GM04504 (cell line): Measurements from ENCODE around the gene ORMDL1.

Experiments used
- DNase-seq: peaks from one replicate; pipeline ENCODE4 v3.0.0-alpha.2; 2012; ENCODE audit warnings: low read depth

Gene ORMDL1, protein sequence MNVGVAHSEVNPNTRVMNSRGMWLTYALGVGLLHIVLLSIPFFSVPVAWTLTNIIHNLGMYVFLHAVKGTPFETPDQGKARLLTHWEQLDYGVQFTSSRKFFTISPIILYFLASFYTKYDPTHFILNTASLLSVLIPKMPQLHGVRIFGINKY

GRCh38 chr2:189783927-189784867 is at the start of gene ORMDL1, which contains the start of gene PMS1:
Gene ORMDL1, minus strand, starts transcription at chr2:189784339. Its CDS starts 1,744 bp downstream, at chr2:189782595.
Gene PMS1, plus strand, starts transcription at chr2:189784450. Its CDS starts 7,360 bp downstream, at chr2:189791810.
- peak; percentile 89 for DNase-seq

- DNase-seq, result no peak
These were observed 46.4 kb upstream of the ORMDL1 start for GRCh38 chr2:189830510-189830909.

DNA sequence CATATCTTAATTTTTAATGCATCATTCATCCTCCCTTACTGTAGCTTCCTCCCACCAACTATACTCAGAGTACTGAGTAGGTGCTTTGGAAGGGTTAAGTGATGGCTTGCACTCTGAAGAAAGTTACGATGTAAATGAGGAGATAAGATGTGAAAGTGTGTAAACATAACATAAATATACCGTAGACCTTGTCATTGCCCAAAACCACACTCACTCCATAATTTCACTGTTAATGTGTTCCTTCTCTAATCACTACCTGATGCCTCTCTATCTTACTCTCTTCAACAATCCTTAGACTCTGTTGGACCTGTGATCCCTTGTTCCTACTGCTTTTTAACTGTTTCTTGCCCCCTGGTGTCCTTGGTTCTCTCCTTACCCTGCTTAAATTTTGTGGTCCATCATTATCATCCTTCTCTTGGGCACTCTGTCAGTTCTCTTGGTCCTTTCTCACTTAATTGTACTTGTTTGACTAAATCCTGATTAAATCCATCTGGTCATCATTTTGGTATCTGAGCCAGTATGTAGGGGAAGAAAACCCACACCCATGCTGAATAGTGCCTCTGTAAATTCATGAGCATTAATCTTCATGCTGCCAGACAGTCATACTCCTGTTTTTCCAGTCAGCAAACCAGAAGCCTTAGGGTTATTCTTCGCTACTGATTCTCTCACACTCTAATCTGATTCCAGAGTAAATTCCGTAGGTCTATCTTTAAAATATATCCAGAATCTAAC is 45.1 kb upstream of the ORMDL1 start:
- peak; percentile 45 for DNase-seq

GRCh38 chr2:189826039-189826438 is 41.9 kb upstream of the ORMDL1 start:
- no peak for DNase-seq

- DNase-seq, result no peak
These were observed 40.7 kb upstream of the ORMDL1 start for GRCh38 chr2:189824694-189825396.

- DNase-seq, result no peak
These were observed 38.0 kb upstream of the ORMDL1 start for GRCh38 chr2:189821953-189822748.

DNA sequence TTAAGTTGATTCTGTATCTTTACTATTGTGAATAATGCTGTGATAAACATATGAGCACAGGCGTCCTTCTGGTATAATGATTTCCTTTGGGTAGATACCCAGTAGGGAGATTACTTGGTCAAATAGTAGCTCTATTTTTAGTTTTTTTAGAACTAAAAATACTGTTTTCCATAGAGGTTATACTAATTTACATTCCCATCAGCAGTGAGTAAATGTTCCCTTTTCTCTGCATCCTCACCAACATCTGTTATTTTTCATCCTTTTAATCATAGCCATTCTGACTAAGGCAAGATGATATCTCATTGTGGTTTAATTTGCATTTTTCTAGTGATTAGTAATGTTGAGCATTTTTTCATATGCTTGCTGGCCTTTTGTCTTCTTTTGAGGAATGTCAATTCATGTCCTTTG is 35.2 kb upstream of the ORMDL1 start:
- no peak for DNase-seq

DNA sequence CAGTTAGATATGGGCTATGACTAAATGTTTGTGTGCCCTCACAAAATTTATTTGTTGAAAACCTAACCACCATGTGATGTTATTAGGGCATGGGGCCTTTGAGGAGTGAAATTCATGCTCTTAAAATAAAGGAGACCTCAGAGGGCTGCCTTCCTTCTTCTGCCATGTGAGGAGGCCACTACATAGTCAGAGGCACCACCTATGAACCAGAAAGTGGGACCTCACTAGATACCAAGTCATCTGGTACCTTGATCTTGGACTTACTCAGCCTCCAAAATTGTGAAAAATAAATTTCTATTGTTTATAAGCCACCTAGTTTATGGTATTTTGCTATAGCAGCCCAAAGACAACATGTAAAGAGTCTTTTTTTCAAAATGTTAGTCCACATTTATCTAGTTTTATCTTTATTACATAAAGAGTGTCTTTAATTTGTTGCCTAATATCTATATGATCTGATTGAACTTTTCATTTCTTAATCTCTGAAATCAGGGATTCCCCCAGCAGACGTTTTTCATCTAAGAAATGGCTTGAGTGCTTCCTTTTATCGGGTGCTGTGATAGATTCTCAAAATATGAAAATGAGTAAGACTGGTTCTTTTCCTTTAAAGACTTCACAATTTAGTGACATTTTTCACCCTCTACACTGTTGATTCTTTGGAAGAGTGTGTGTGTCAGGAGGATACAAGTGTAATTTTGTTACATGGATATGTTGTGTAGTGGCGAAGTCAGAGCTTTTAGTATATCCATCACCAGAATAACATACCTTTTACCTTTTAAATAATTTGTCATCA is 34.3 kb upstream of the ORMDL1 start:
- DNase-seq, result no peak

DNA sequence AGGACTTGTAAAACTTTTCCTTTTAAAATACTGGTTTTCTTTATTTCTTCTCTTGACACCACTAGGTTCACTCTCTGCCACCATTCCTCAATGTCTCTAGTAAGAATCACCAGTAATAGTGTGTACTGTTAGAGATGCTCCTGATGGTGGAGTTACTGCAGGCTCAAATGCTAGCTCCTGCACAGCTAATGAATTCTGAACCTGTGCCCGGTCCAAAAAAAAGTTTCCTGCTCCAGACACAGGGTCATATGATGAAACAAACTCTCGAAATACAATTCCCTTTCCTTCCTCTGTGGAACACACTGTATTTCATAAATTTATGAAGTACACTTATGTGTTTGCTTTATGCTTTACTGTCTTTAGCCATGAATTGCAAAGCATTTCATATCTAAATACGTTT is 19.3 kb upstream of the ORMDL1 start:
- no peak for DNase-seq

GRCh38 chr2:189802396-189802912 is 18.3 kb upstream of the ORMDL1 start:
- DNase-seq, result no peak

- DNase-seq, result peak; percentile 34
These were observed 15.4 kb upstream of the ORMDL1 start for GRCh38 chr2:189799531-189799930.

DNA sequence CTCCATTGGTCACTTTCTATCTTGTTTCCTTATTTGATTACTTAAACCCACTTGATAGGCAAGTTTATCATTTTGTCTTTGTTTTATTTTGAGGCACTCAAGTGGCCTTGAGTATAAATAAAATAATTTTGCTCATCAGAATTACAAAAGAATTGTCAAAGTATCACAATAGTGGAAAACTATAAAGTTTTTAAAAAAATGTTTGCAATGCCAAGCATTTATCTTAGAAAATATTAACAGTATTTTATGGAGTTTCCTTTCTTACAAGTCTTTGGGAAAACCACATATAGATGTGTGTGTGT is 14.8 kb upstream of the ORMDL1 start:
- DNase-seq, result no peak

DNA sequence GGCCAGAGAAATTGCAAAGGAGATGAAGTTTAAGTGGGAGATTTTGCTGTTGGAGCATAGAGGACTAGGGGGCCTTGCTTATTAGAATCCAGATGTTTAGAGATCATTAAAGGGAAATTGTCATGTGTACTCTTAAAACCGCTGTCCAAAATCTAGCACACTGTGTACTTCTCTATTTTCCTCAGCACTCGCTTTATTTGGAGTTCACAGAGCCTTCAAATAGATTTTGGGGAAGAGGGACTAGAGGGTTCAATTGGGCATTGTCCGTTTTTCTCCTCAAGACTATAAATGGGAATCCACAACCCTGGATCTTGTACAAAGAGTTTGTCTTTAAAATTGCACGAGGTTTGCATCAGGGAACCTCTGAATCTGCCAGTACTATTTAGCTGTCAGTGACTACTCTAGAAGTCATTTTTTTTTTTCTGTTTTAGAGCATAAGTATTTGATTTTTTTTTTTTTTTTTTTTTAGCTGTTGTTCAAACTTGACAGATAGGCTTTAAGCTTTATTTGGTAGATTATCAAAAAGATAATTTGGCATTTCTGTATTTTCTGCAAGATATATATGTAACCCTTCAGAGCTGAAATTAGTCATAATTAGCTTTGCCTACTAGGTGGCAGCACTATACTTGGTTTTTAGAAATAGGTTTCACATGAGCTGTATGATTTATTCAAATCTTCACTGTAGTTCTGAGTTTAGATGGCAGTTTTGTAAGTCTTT is 14.3 kb upstream of the ORMDL1 start:
- peak; percentile 18 for DNase-seq

DNA sequence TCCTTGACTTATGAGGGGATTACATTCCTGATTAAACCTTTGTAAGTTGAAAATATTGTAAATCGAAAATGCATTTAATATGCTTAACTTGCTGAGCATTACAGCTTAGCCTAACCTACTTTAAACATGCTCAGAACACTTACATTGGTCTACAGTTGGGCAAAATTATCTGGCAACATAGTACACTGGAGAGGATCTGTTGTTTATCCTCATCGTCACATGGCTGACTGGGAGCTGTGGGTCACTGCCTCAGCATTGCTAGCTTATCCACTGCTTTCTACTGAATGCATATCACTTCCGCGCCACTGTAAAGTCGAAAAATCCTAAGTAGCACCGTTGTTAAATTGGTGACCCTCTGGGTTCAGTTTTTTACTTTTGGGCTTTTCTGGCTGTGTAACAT is 13.8 kb upstream of the ORMDL1 start:
- DNase-seq, result no peak

GRCh38 chr2:189794310-189794709 is 10.2 kb upstream of the ORMDL1 start:
- DNase-seq, result no peak

DNA sequence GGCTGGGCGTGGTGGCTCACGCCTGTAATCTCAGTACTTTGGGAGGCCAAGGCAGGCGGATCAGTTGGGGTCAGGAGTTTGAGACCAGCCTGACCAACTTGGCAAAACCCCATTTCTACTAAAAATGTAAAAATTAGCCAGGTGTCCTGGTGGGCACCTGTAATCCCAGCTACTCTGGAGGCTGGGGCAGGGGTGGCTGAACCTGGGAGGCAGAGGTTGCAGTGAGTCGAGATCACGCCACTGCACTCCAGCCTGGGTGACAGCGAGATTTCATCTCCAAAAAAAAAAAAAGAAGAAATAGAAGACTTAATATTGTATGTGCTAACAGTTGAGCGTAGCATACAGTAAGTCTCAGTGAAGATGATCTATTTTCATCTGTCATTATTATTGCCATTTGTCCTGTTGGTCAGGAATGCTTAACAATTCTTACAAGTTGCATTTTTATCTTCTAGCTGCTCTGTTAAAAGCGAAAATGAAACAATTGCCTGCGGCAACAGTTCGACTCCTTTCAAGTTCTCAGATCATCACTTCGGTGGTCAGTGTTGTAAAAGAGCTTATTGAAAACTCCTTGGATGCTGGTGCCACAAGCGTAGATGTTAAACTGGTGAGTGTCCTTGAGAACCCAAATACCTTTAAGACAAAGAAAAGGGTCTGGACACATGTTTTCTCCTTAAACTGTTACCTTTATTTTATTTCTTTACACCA is 7.4 kb upstream of the ORMDL1 start:
- no peak for DNase-seq

GRCh38 chr2:189783451-189783926 is 650 bp downstream of the ORMDL1 start:
- no peak for DNase-seq

DNA sequence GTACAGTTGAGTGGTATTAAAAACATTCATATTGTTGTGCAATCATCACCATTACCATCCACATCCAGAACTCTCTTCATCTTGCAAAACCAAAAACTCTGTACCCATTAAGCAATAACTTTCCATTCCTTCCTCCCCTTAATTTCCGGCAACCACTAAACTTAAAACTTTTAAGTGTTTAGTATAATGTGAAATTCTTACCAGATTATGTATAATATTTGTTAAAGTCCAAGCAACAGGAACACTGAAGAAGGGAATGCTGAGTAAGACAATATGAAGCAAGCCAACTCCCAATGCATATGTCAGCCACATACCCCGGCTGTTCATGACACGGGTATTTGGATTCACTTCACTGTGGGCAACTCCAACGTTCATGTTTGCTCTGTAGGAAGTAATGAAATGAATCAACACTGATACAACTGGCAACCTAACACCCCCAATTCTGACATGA is 1.9 kb downstream of the ORMDL1 start:
- DNase-seq, result no peak

- no peak for DNase-seq
These were observed 11.9 kb downstream of the ORMDL1 start for GRCh38 chr2:189772212-189772611.
